Astrocyte (in vitro differentiated cells and primary cell): ENCODE results near the gene SEMA6A. TPM values are rescaled to one million over a fixed set of nuclear protein-coding genes. Genes with fewer than 3 reads are reported as not detected.

ENCODE experiments used
- DNase-seq: peaks from one replicate; pipeline ENCODE4 v3.0.0-alpha.2; 2010; ENCODE audit warnings: low read depth
- FAIRE-seq: peaks from 2 replicates; lab custom pipeline; 2011; peaks lifted over from hg19 to GRCh38; lab: Jason Lieb, UNC
- H2AFZ ChIP-seq: 2 replicates; pipeline ENCODE4 v1.6.0; 2012; ENCODE audit warnings: low read depth, low read length, inconsistent platforms
- H3K27ac ChIP-seq: 2 replicates; pipeline ENCODE4 v1.5.1; 2011; ENCODE audit warnings: low read depth, low read length, inconsistent platforms
- H3K27me3 ChIP-seq: 2 replicates; pipeline ENCODE4 v1.6.0; 2011; ENCODE audit warnings: low read length, inconsistent platforms; ENCODE audit not compliant: insufficient read depth
- H3K36me3 ChIP-seq: 2 replicates; pipeline ENCODE4 v1.5.1; 2011; ENCODE audit warnings: low read length, inconsistent platforms; ENCODE audit not compliant: insufficient read depth
- H3K4me1 ChIP-seq: 2 replicates; pipeline ENCODE4 v1.5.1; 2011; ENCODE audit warnings: low read length, inconsistent platforms; ENCODE audit not compliant: insufficient read depth
- H3K4me2 ChIP-seq: 2 replicates; pipeline ENCODE4 v1.6.0; 2012; ENCODE audit warnings: low read length, inconsistent platforms
- H3K4me3 ChIP-seq: 2 replicates; pipeline ENCODE4 v1.5.1; 2011; ENCODE audit warnings: low read depth, mild to moderate bottlenecking, low read length, inconsistent platforms; ENCODE audit not compliant: insufficient read depth
- H3K79me2 ChIP-seq: 2 replicates; pipeline ENCODE4 v1.6.0; 2012; ENCODE audit warnings: mild to moderate bottlenecking, low read length, inconsistent platforms; ENCODE audit not compliant: insufficient read depth
- H3K9ac ChIP-seq: 2 replicates; pipeline ENCODE4 v1.6.0; 2012; ENCODE audit warnings: mild to moderate bottlenecking, low read length, inconsistent platforms
- H3K9me3 ChIP-seq: 2 replicates; pipeline ENCODE4 v1.5.1; 2012; ENCODE audit warnings: low read depth, mild to moderate bottlenecking, low read length, inconsistent platforms; ENCODE audit not compliant: insufficient read depth
- H4K20me1 ChIP-seq: 2 replicates; pipeline ENCODE4 v1.6.0; 2012; ENCODE audit warnings: low read length, inconsistent platforms; ENCODE audit not compliant: insufficient read depth
- H3K27ac Mint-ChIP-seq: one replicate; pipeline ENCODE4 v1.8.0; 2021; ENCODE audit warnings: mild to moderate bottlenecking, mixed read lengths; ENCODE audit not compliant: unreplicated experiment
- H3K27me3 Mint-ChIP-seq: one replicate; pipeline ENCODE4 v1.8.0; 2021; ENCODE audit warnings: low read depth, mixed read lengths; ENCODE audit not compliant: unreplicated experiment
- H3K36me3 Mint-ChIP-seq: one replicate; pipeline ENCODE4 v1.8.0; 2021; ENCODE audit warnings: low read depth, mixed read lengths; ENCODE audit not compliant: unreplicated experiment
- H3K4me1 Mint-ChIP-seq: one replicate; pipeline ENCODE4 v1.8.0; 2021; ENCODE audit warnings: low read depth, mixed read lengths; ENCODE audit not compliant: unreplicated experiment
- H3K4me3 Mint-ChIP-seq: one replicate; pipeline ENCODE4 v1.8.0; 2021; ENCODE audit warnings: mild to moderate bottlenecking, moderate library complexity, mixed read lengths; ENCODE audit not compliant: unreplicated experiment
- H3K9me3 Mint-ChIP-seq: one replicate; pipeline ENCODE4 v1.8.0; 2021; ENCODE audit warnings: mild to moderate bottlenecking, mixed read lengths; ENCODE audit not compliant: unreplicated experiment
- EZH2 ChIP-seq: IDR thresholded peaks from 2 replicates; pipeline ENCODE4 v1.6.1; 2012; ENCODE audit warnings: mild to moderate bottlenecking, low read length, inconsistent platforms; ENCODE audit not compliant: insufficient read depth
- total RNA-seq: library from RNA; stranded (reverse); gene quantifications from 2 replicates; pipeline ENCODE4 v1.2.1, GENCODE V29; 2021
- TF ChIP-seq, protein P1 (sequence below): IDR thresholded peaks from 2 replicates; pipeline ENCODE4 v1.5.1; 2011; ENCODE audit warnings: low read depth, mild to moderate bottlenecking, inconsistent platforms, low read length, moderate library complexity; ENCODE audit not compliant: insufficient read depth

Gene SEMA6A
- total RNA-seq, 1 donor from 2014 or later, result 34.2 TPM

DNA sequence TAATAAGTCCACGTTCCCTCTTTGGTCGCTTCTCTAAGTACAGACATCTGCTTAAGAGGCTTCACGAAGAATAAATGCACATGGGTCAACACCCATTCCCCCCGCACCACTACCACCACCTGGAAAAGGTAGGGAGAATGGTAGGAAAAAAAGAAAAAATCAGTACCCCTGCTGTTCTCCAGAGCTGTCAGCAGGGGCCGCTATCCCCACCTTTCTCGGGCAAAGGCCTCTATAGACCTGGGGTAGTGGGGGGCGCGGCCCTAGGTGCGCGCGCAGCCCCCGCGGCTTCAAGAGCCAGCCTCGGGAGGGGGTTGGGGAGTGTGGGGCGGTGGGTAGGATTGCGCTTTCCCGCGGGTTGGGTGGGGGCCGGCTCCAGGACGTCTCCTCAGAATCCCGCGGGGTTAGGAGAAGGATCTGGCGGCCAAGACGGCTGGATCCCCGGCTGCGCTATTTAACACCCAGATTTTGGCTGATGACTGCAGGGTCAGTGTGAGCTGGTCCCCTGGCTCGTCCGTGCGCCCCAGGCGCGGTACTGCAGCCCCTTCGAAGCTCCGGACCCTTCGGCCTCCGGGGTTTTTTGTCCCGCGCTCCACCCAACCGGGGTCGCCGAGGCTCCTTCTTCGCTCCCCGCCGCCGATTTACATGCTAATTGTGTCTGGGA is 1.6 kb upstream of the SEMA6A start:
- H3K27me3 Mint-ChIP-seq, result peaks cover 9% of the 10 kb centered on the region
- H2AFZ ChIP-seq, result peak overlapping the region; percentile 80
- peak overlapping the region; percentile 87 for H3K4me2 ChIP-seq
- no peaks in the 10 kb centered on the region for H3K36me3 ChIP-seq
- peak overlapping the region; percentile 90 for H3K4me3 Mint-ChIP-seq
- H3K4me3 ChIP-seq, result peak overlapping the region; percentile 64
- peaks cover 46% of the 10 kb centered on the region for H3K27me3 ChIP-seq
- H3K27ac Mint-ChIP-seq, result no peak overlapping the region
- FAIRE-seq (no peak), DNase-seq (peak; percentile 16)
- H3K79me2 ChIP-seq, result no peaks in the 10 kb centered on the region
- H3K27ac ChIP-seq, result no peak overlapping the region
- peaks cover 27% of the 10 kb centered on the region for H3K4me1 ChIP-seq
- TF ChIP-seq EZH2, result peak; percentile 36
- TF ChIP-seq, protein P1, sequence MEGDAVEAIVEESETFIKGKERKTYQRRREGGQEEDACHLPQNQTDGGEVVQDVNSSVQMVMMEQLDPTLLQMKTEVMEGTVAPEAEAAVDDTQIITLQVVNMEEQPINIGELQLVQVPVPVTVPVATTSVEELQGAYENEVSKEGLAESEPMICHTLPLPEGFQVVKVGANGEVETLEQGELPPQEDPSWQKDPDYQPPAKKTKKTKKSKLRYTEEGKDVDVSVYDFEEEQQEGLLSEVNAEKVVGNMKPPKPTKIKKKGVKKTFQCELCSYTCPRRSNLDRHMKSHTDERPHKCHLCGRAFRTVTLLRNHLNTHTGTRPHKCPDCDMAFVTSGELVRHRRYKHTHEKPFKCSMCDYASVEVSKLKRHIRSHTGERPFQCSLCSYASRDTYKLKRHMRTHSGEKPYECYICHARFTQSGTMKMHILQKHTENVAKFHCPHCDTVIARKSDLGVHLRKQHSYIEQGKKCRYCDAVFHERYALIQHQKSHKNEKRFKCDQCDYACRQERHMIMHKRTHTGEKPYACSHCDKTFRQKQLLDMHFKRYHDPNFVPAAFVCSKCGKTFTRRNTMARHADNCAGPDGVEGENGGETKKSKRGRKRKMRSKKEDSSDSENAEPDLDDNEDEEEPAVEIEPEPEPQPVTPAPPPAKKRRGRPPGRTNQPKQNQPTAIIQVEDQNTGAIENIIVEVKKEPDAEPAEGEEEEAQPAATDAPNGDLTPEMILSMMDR, result peak; percentile 74
- H3K9me3 Mint-ChIP-seq, result no peaks in the 10 kb centered on the region
- H4K20me1 ChIP-seq, result no peaks in the 10 kb centered on the region
- no peaks in the 10 kb centered on the region for H3K9me3 ChIP-seq
- H3K9ac ChIP-seq, result peak overlapping the region; percentile 57
- peaks cover 4% of the 10 kb centered on the region for H3K4me1 Mint-ChIP-seq
- peaks cover 1% of the 10 kb centered on the region for H3K36me3 Mint-ChIP-seq

DNA sequence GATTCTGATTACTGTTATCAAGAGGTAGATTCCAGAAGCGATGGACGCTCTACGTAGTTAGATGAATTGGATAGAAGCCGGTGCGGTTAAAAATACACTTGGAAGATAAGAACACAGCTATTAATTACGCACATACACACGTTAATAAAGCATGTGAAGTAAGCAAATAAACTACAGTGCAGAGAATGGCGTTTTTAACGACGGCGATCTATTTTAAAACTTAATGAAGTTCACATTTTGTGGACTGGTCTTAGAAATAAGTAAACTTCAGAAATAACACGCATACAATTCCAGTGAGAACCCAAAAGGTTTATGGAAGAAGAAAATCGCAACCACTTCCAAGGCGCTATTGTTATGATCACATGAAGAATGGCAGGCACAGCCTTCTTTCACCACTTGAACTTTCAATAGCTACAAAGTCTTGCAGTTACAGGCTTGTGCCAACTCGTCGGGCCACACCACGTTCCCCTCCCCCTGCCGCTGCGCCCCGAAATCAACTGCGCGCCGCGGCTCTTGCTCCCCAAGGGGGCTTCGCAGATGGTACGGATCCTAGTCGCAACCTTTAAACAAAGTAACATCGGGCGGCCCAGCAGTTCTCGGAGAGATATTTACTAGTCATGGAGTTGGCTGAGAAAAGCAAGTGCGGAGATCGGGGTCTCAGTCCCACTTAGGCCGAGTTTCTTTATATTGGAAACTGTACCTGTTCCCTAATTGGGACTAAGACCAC is 866 bp upstream of the SEMA6A start:
- Histone ChIP-seq H3K36me3 (no peaks in the 10 kb centered on the region), H4K20me1 (no peaks in the 10 kb centered on the region), H2AFZ (peak overlapping the region; percentile 56), H3K27me3 (peaks cover 52% of the 10 kb centered on the region), H3K4me3 (peak overlapping the region; percentile 64), H3K4me2 (peak overlapping the region; percentile 87), H3K79me2 (no peaks in the 10 kb centered on the region), H3K4me1 (peaks cover 27% of the 10 kb centered on the region), H3K9me3 (no peaks in the 10 kb centered on the region), H3K27ac (no peak overlapping the region), H3K9ac (peak overlapping the region; percentile 42)
- Mint-ChIP-seq H3K36me3 (peaks cover 1% of the 10 kb centered on the region), H3K9me3 (no peaks in the 10 kb centered on the region), H3K4me3 (peak overlapping the region; percentile 90), H3K27me3 (peaks cover 9% of the 10 kb centered on the region), H3K27ac (peak overlapping the region; percentile 85), H3K4me1 (peaks cover 8% of the 10 kb centered on the region)
- DNase-seq, result peak; percentile 39
- no peak for FAIRE-seq
- peak; percentile 5 for TF ChIP-seq EZH2
- TF ChIP-seq, protein P1, result no peak
